CD14-positive monocyte (primary cell): ENCODE measurements around the gene CTAGE15. TPM values are rescaled to one million over a fixed set of nuclear protein-coding genes. Genes with fewer than 3 reads are reported as not detected.

ENCODE experiments used
- polyA plus RNA-seq, 3 donors: library from polyadenylated mRNA; depleted of rRNA in 1 of 3; unstranded in 2 of 3; stranded (reverse) in 1 of 3; fragments of 300-500 nt in 2 of 3; fragments of >200 nt in 1 of 3; fragmentation: Illumina TruSeq in 2 of 3; gene quantifications; 1 replicate in 2 of 3; 2 replicates in 1 of 3; pipeline ENCODE4 v1.2.3, GENCODE V29; 2012 to 2021
- small RNA-seq: library from RNA; depleted of rRNA; stranded (forward); fragments of <200 nt; gene quantifications from one replicate; pipeline ENCODE3, GENCODE V24; 2012; ENCODE audit warnings: low read depth; ENCODE audit not compliant: insufficient read length

Gene CTAGE15
- polyA plus RNA-seq, 3 donors, result 0.04 TPM; not detected in 2

Small RNA genes lying within 50 kb of the gene (small RNA-seq; reads per million reads assigned to genes)
- gene AC073264.2 (not detected), gene RNU6-162P (not detected)

Other genes with a start within 250 kb of the CTAGE15 start
- under 1 TPM in 2 of 3 donors, not detected in 1; 0.69 to 0.72 TPM for gene FAM131B, start 209.1 kb upstream of the CTAGE15 start, polyA plus RNA-seq
- gene ZYX, start 190.5 kb upstream of the CTAGE15 start, polyA plus RNA-seq, result 100 to 1,000 TPM; 198 to 417 (median 331) TPM
- under 1 TPM in 2 of 3 donors, not detected in 1; 0.50 to 0.95 TPM for gene EPHA1, start 162.9 kb upstream of the CTAGE15 start, polyA plus RNA-seq
- under 1 TPM in 1 of 3 donors, not detected in 2; 0.35 TPM for gene TAS2R60, start 128.3 kb upstream of the CTAGE15 start, polyA plus RNA-seq
- gene TAS2R41, start 93.9 kb upstream of the CTAGE15 start, polyA plus RNA-seq, result under 1 TPM in 1 of 3 donors, not detected in 2; 0.19 TPM
- gene TCAF2, start 49.2 kb downstream of the CTAGE15 start, polyA plus RNA-seq, result under 1 TPM; 0.10 to 0.97 (median 0.44) TPM
- not detected for gene CTAGE6, start 185.9 kb downstream of the CTAGE15 start, polyA plus RNA-seq